Ectodermal cell (in vitro differentiated cells): ENCODE measurements around the gene TRPM3.
"Not testable (repeated sequence)": the region's sequence is repeated elsewhere in the genome, so short reads cannot be mapped to it uniquely, and the experiment has no call there.

ENCODE experiments used
- H3K27ac ChIP-seq: 2 replicates; pipeline ENCODE4 v1.7.0; 2013; ENCODE audit warnings: mild to moderate bottlenecking, low read depth, low read length; ENCODE audit not compliant: insufficient read depth, poor library complexity, severe bottlenecking
- H3K27me3 ChIP-seq: 2 replicates; pipeline ENCODE4 v1.7.0; 2013; ENCODE audit warnings: mild to moderate bottlenecking, low read length; ENCODE audit not compliant: insufficient read depth, control insufficient read depth, poor library complexity, severe bottlenecking
- H3K36me3 ChIP-seq: one replicate; pipeline ENCODE4 v1.7.0; 2013; ENCODE audit warnings: low read length; ENCODE audit not compliant: control insufficient read depth, insufficient read depth
- H3K4me1 ChIP-seq: one replicate; pipeline ENCODE4 v1.7.0; 2013; ENCODE audit warnings: low read length; ENCODE audit not compliant: control insufficient read depth, insufficient read depth
- H3K4me3 ChIP-seq: 2 replicates; pipeline ENCODE4 v1.7.0; 2013; ENCODE audit warnings: low read depth, low read length, control low read depth; ENCODE audit not compliant: insufficient read depth
- H3K9me3 ChIP-seq: 2 replicates; pipeline ENCODE4 v1.7.0; 2013; ENCODE audit warnings: mild to moderate bottlenecking, low read length, moderate library complexity; ENCODE audit not compliant: control insufficient read depth
- WGBS, 2 experiments: methylation state at CpG; one replicate each; pipeline ENCODE4 v1.1.7; 2013; ENCODE audit warnings: missing lambda C conversion rate in 2 of 2; 5-methylcytosine and 5-hydroxymethylcytosine counted together

The TRPM3 gene

GRCh38 chr9:70641631-70642030 lies 479.8 kb downstream of the TRPM3 start:
- WGBS, 2 experiments = 16 to 18% methylated on average over 1 of the region's 1 CpG
- H3K9me3 ChIP-seq = no peaks in the 10 kb centered on the region
- peaks cover 15% of the 10 kb centered on the region for H3K4me1 ChIP-seq
- no peak overlapping the region for H3K4me3 ChIP-seq
- no peaks in the 10 kb centered on the region for H3K27me3 ChIP-seq
- no peak overlapping the region for H3K27ac ChIP-seq
- no peaks in the 10 kb centered on the region for H3K36me3 ChIP-seq

- H3K4me1 ChIP-seq = peaks cover 15% of the 10 kb centered on the region
- H3K9me3 ChIP-seq = no peaks in the 10 kb centered on the region
- no peak overlapping the region for H3K4me3 ChIP-seq
- H3K36me3 ChIP-seq = no peaks in the 10 kb centered on the region
- no peak overlapping the region for H3K27ac ChIP-seq
- WGBS, 2 experiments = 57 to 67% methylated on average over 4 of the region's 4 CpGs
- H3K27me3 ChIP-seq = no peaks in the 10 kb centered on the region
Measured at GRCh38 chr9:70641031-70641430, 480.4 kb downstream of the TRPM3 start.

- H3K27ac ChIP-seq = no peak overlapping the region
- H3K9me3 ChIP-seq = no peaks in the 10 kb centered on the region
- H3K4me3 ChIP-seq = no peak overlapping the region
- 64 to 66% methylated on average over 12 to 15 of the region's 15 CpGs for WGBS, 2 experiments
- no peaks in the 10 kb centered on the region for H3K36me3 ChIP-seq
- no peaks in the 10 kb centered on the region for H3K27me3 ChIP-seq
- H3K4me1 ChIP-seq = peaks cover 15% of the 10 kb centered on the region
Measured at GRCh38 chr9:70639853-70640814, 481.3 kb downstream of the TRPM3 start.

DNA sequence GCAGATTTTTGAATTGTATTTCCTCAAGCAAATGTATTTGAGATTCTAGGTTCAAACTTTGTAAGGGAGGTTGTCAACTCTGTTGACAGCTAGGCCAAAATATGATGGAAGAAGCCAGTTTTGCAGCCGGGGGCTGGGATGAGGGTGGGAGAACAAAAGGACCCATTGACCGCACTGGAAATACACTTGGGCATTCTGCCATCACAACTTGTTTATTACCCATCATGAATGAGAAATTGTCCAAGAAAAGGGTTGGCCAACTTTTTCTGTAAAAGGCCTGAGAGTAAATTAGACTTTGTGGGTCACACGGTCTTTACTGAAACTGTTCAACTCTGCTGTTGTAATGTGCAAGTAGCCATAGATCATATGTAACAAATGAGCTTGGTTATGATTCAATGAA lies 485.6 kb downstream of the TRPM3 start:
- Histone ChIP-seq H3K27me3 (no peaks in the 10 kb centered on the region), H3K36me3 (no peaks in the 10 kb centered on the region), H3K4me3 (no peak overlapping the region), H3K9me3 (no peaks in the 10 kb centered on the region), H3K27ac (no peak overlapping the region), H3K4me1 (peaks cover 2% of the 10 kb centered on the region)
- WGBS, 2 experiments = 89 to 94% methylated on average over 3 of the region's 3 CpGs

DNA sequence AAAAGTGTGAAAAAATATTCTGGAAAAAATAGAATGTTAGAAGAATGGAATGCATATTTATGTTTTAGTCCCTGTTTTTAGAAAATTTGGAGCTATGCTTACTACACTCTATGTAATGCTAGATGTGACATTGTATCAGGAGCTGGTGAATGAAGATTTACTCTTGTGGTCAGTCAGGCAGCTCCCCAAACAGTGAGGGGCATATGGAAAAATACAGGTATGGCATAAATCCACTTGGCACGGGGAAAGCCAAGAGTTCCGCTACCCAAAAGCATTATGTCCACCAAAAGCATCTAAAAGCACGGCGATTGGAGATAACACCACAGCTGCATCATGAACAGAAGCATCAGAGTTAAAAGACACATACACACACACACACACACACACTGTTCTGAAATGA lies 486.7 kb downstream of the TRPM3 start:
- WGBS, 2 experiments = 87 to 98% methylated on average over 4 of the region's 4 CpGs
- Histone ChIP-seq H3K4me3 (no peak overlapping the region), H3K27ac (no peak overlapping the region), H3K27me3 (no peaks in the 10 kb centered on the region), H3K4me1 (no peaks in the 10 kb centered on the region), H3K36me3 (no peaks in the 10 kb centered on the region), H3K9me3 (no peaks in the 10 kb centered on the region)

GRCh38 chr9:70630971-70631370 lies 490.4 kb downstream of the TRPM3 start:
- no peak overlapping the region for H3K4me3 ChIP-seq
- WGBS, 2 experiments = 96% methylated on average over 2 to 3 of the region's 3 CpGs
- H3K27ac ChIP-seq = no peak overlapping the region

DNA sequence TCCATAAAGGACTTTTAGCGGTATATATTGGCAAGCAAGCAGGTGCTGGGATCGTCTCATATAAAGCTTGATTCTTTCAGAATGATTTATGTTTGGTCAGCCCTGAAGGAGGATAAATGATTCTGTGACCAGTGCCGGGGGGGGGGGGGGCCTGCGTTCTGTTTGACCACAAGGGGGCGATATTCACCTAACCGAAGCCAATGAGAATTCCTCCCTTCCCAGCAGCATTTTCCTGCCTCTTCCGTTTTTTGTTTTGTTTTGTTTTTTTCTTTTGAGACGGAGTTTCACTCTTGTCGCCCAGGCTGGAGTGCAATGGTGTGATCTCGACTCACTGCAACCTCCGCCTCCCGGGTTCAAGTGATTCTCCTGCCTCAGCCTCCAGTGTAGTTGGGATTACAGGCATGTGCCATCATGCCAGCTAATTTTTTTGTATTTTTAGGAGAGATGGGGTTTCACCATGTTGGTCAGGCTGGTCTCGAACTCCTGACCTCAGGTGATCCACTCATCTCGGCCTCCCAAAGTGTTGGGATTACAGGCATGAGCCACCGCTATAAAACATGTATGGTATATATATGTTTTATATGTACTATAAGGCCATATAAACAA lies 492.2 kb downstream of the TRPM3 start:
- H3K4me1 ChIP-seq, H3K4me3 ChIP-seq, H3K27me3 ChIP-seq, H3K36me3 ChIP-seq, H3K27ac ChIP-seq, H3K9me3 ChIP-seq: not testable (repeated sequence)
- WGBS, 2 experiments = 67 to 68% methylated on average over 12 to 13 of the region's 15 CpGs

More at GRCh38 chr9:70630971-70631370, 490.4 kb downstream of the TRPM3 start:
- Histone ChIP-seq H3K4me1 (no peaks in the 10 kb centered on the region), H3K27me3 (no peaks in the 10 kb centered on the region), H3K9me3 (no peaks in the 10 kb centered on the region), H3K36me3 (no peaks in the 10 kb centered on the region)

DNA sequence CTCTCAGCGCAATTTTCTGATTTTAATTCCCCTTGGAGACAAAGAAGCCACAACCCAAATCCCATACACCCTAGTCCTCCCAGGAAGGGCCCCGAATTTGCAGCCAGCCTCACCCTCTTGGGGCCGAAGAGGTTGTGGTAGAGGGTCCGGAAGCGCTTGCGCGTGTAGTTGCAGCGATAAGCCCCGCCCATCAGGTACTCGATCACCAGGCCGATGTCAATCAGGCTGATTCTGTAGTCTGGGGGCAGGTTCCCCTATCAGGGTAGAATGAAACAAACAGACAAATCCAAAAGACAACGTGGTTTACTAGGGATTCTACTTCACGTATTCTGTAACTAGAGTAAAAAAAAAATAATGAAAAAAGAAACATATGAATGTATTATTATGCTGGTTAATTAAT lies 496.3 kb downstream of the TRPM3 start:
- no peak overlapping the region for H3K27ac ChIP-seq
- H3K27me3 ChIP-seq = no peaks in the 10 kb centered on the region
- no peak overlapping the region for H3K4me3 ChIP-seq
- H3K36me3 ChIP-seq = no peaks in the 10 kb centered on the region
- WGBS, 2 experiments = 92 to 93% methylated on average over 13 of the region's 13 CpGs
- H3K4me1 ChIP-seq = no peaks in the 10 kb centered on the region
- H3K9me3 ChIP-seq = no peaks in the 10 kb centered on the region

DNA sequence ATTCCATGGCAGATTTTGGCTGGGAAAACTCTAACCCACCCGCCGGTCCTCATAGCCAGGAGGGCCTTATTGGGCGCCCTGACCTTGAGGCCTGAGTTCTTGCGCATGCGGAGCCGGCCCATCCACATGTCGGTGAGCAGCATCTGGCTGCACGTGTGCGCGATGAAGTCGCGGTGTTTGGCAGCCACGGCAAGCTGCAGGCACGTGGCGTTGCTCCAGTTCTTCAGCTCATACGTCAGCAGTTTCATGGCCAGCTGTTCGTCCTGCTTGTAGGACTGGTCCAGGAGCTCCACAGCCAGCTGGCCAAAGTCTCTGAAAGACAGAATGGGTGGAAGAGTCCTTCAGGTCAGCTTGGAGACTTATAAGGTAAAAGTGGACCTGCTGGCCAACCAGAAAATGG lies 502.6 kb downstream of the TRPM3 start:
- Histone ChIP-seq H3K36me3 (peaks cover 6% of the 10 kb centered on the region), H3K27me3 (no peaks in the 10 kb centered on the region), H3K4me1 (no peaks in the 10 kb centered on the region), H3K4me3 (no peak overlapping the region), H3K9me3 (no peaks in the 10 kb centered on the region), H3K27ac (no peak overlapping the region)
- 96 to 97% methylated on average over 17 of the region's 17 CpGs for WGBS, 2 experiments

DNA sequence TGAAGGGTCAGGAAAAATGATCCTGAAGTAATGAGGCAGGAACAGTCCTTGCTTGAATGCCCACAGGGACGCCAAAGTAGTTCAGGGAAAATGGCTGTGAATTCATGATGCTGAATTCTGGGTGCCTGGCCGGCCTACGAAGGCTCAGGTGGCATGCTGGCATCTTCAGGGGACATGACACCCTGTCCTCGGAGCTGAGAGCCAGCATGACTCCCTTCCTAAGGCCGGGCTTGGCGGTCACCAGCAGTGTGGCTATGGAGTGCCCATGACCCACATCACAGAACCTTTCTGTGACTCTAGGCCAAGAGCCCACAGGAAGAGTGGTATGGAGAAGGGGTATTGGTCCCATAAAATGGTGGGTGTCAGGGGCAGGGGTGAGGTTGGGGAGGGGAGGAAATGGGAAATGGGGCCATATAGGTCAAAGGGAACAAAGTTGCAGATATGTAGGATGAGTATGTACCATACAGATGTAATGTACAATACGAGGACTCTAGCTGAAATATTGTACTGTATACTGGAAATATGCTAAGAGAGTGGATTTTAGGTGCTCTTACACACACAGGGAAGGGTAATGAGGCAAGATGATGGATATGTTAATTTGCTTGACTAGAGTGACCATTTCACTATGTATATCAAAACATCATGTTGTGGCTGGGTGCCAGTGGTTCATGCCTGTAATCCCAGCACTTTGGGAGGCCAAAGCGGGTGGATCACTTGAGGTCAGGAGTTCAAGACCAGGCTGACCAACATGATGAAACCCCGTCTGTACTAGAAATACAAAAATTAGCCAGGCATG lies 504.2 kb downstream of the TRPM3 start:
- H3K36me3 ChIP-seq = peaks cover 9% of the 10 kb centered on the region
- H3K27ac ChIP-seq = no peak overlapping the region
- WGBS, 2 experiments = 93 to 95% methylated on average over 9 of the region's 9 CpGs
- no peaks in the 10 kb centered on the region for H3K4me1 ChIP-seq
- no peaks in the 10 kb centered on the region for H3K27me3 ChIP-seq
- H3K4me3 ChIP-seq = no peak overlapping the region
- H3K9me3 ChIP-seq = no peaks in the 10 kb centered on the region
